OCI-LY1 (cell line): ENCODE results near the gene SPOP.

ENCODE experiments used
- CTCF ChIP-seq: fragments of 200-600 bp; sonication (generic), shearing (Covaris generic); IDR thresholded peaks from 2 replicates; pipeline ENCODE4 v1.5.1; 2017; ENCODE audit warnings: mild to moderate bottlenecking, antibody characterized with exemption, low read length, moderate library complexity, mixed read lengths
- EZH2 ChIP-seq: fragments of 200-600 bp; sonication (generic), shearing (Covaris generic); IDR thresholded peaks from 2 replicates; pipeline ENCODE4 v1.8.0; 2017; ENCODE audit warnings: borderline replicate concordance, mixed run types, mild to moderate bottlenecking, antibody characterized with exemption, low read length, moderate library complexity, mixed read lengths

- TF ChIP-seq CTCF = no peak
- no peak for TF ChIP-seq EZH2
Measured at GRCh38 chr17:49621420-49621819, 56.5 kb downstream of the SPOP start.
